ENCODE results near the gene IMPA2. TPM values are rescaled to one million over a fixed set of nuclear protein-coding genes. Genes with fewer than 3 reads are reported as not detected.

IMPA2 gene
- total RNA-seq, 1 experiment from 2014 or later, result 113 TPM

- peaks cover 20% of the 10 kb centered on the region for H3K36me3 Mint-ChIP-seq
- no peak for TF ChIP-seq ATF1 (CRISPR knock-in tag; IDR thresholded peaks at IDR 0.05)
- TF ChIP-seq ZSCAN18 (CRISPR knock-in tag; IDR thresholded peaks at IDR 0.05), result no peak
- TF ChIP-seq JAZF1 (CRISPR knock-in tag; IDR thresholded peaks at IDR 0.05), result no peak
- no peak for TF ChIP-seq EMX1 (CRISPR knock-in tag; IDR thresholded peaks at IDR 0.05)
- no peak for TF ChIP-seq CDX4 (CRISPR knock-in tag; IDR thresholded peaks at IDR 0.05; ENCODE audit: borderline replicate concordance)
- no peak for TF ChIP-seq ERG (CRISPR knock-in tag; IDR thresholded peaks at IDR 0.05)
- no peak for TF ChIP-seq ZNF219 (CRISPR knock-in tag; IDR thresholded peaks at IDR 0.05; ENCODE audit: borderline replicate concordance)
- no peak for TF ChIP-seq USF2 (CRISPR knock-in tag; IDR thresholded peaks at IDR 0.05)
- TF ChIP-seq ZNF671 (CRISPR knock-in tag; IDR thresholded peaks at IDR 0.05), result no peak
- no peak for TF ChIP-seq ARID4B (CRISPR knock-in tag; IDR thresholded peaks at IDR 0.05; ENCODE audit: borderline replicate concordance)
- TF ChIP-seq IRF1 (CRISPR knock-in tag; IDR thresholded peaks at IDR 0.05), result no peak
- TF ChIP-seq SOX15 (CRISPR knock-in tag; IDR thresholded peaks at IDR 0.05), result no peak
- no peak for TF ChIP-seq FOXP1 (CRISPR knock-in tag; IDR thresholded peaks at IDR 0.05; ENCODE audit: borderline replicate concordance)
- TF ChIP-seq ZMAT4 (CRISPR knock-in tag; IDR thresholded peaks at IDR 0.05), result no peak
- peaks cover 4% of the 10 kb centered on the region; the same call in 1 of the 2 replicates for H3K4me1 Mint-ChIP-seq
- ChIA-PET POLR2A (no interaction called here), CTCF (interaction anchor here (0.6 kb wide), 1 partner anchor 501 kb away, joined by 3 read pairs; no protein-coding TSS in a partner anchor)
- DNase-seq (ENCODE audit: low spot score) (no peak), ATAC-seq (no peak)
- H3K9me3 Mint-ChIP-seq, result no peaks in the 10 kb centered on the region
- H3K4me3 Mint-ChIP-seq, result no peak overlapping the region
- H3K27me3 Mint-ChIP-seq (ENCODE audit: low read depth), result peaks cover 25% of the 10 kb centered on the region
- H3K27ac Mint-ChIP-seq, result no peak overlapping the region
Observed at GRCh38 chr18:12035481-12035880, 54.2 kb downstream of the IMPA2 start.

GRCh38 chr18:12036201-12036751, 55.0 kb downstream of the IMPA2 start:
- POLR2A ChIA-PET, result no interaction called here
- H3K36me3 Mint-ChIP-seq, result peaks cover 15% of the 10 kb centered on the region
- CTCF ChIA-PET, result interaction anchor here (1.0 to 4.1 kb wide), 2 partner anchors 121 to 303 kb away, joined by 4 to 30 read pairs; no protein-coding TSS in a partner anchor
- TF ChIP-seq ESRRA (CRISPR knock-in tag; IDR thresholded peaks at IDR 0.05; ENCODE audit: borderline replicate concordance) (no peak), USF1 (CRISPR knock-in tag; IDR thresholded peaks at IDR 0.05) (no peak), ZNF416 (CRISPR knock-in tag; IDR thresholded peaks at IDR 0.05) (no peak), NFATC4 (CRISPR knock-in tag; IDR thresholded peaks at IDR 0.05) (no peak), PRRX2 (CRISPR knock-in tag; IDR thresholded peaks at IDR 0.05) (no peak), NFE2L1 (CRISPR knock-in tag; IDR thresholded peaks at IDR 0.05) (no peak), ZMAT4 (CRISPR knock-in tag; IDR thresholded peaks at IDR 0.05) (no peak), KAT7 (CRISPR knock-in tag; IDR thresholded peaks at IDR 0.05; ENCODE audit: borderline replicate concordance) (no peak), ZNF425 (CRISPR knock-in tag; conservative IDR thresholded peaks at IDR 0.05) (no peak)

More at GRCh38 chr18:12036201-12036751, 55.0 kb downstream of the IMPA2 start:
- H3K27ac Mint-ChIP-seq, result no peak overlapping the region
- no peak for DNase-seq (ENCODE audit: low spot score)
- ATAC-seq, result no peak
- peaks cover 4% of the 10 kb centered on the region; the same call in 1 of the 2 replicates for H3K4me1 Mint-ChIP-seq
- H3K4me3 Mint-ChIP-seq, result no peak overlapping the region; the same call in 1 of the 2 replicates
- peaks cover 25% of the 10 kb centered on the region for H3K27me3 Mint-ChIP-seq (ENCODE audit: low read depth)
- H3K9me3 Mint-ChIP-seq, result no peaks in the 10 kb centered on the region

Measured in WTC11 (cell line).